ENCODE measurements around the gene ADAMTS17. TPM values are rescaled to one million over a fixed set of nuclear protein-coding genes. Genes with fewer than 3 reads are reported as not detected.

Gene ADAMTS17
- total RNA-seq, 1 experiment from 2014 or later: 3.2 TPM

DNA sequence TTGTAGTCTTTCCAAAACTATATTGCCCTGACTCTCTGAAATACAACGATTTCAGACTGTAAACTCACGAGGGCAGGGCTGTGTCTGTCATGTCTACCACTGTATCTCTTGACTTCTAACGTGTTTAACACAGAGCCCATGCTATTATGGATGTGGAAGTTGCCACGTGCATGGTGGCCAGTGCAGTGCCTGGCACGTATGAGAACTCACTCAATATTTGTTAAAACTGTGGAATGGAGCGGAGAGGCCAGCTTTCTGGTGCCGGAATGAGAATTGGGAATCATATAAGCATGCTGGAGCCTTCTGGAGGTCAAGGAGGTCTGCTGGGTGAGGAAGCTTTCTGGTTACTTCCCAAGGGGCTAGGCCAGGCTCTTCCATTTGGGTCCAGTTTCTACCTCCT lies 387.9 kb downstream of the ADAMTS17 start:
- POLR2A ChIA-PET (ENCODE audit: unreplicated experiment): no interaction called here
- DNase-seq: no peak
- H3K27ac ChIP-seq: no peak overlapping the region
- H3F3A ChIP-seq (ENCODE audit: insufficient read depth, low read depth): no peaks in the 10 kb centered on the region
- H3K4me1 ChIP-seq (replicated peaks; ENCODE audit: insufficient read depth): no peaks in the 10 kb centered on the region
- no peaks in the 10 kb centered on the region for H3K27me3 ChIP-seq (ENCODE audit: insufficient read depth, low read depth)
- no peak overlapping the region for H3K4me2 ChIP-seq
- no peaks in the 10 kb centered on the region for H3K9me2 ChIP-seq (ENCODE audit: insufficient read depth)
- no peaks in the 10 kb centered on the region for H3K9me3 ChIP-seq (ENCODE audit: insufficient read depth, low read depth)
- H4K20me1 ChIP-seq (ENCODE audit: insufficient read depth): no peaks in the 10 kb centered on the region
- BruUV-seq (replicated peaks): no TSS peak
- CTCF ChIA-PET: no interaction called here
- no peak overlapping the region for H3K4me3 ChIP-seq
- H3K79me2 ChIP-seq (ENCODE audit: low read depth): no peaks in the 10 kb centered on the region
- no peaks in the 10 kb centered on the region for H3K36me3 ChIP-seq (ENCODE audit: low read depth)
- TF ChIP-seq, protein P1, sequence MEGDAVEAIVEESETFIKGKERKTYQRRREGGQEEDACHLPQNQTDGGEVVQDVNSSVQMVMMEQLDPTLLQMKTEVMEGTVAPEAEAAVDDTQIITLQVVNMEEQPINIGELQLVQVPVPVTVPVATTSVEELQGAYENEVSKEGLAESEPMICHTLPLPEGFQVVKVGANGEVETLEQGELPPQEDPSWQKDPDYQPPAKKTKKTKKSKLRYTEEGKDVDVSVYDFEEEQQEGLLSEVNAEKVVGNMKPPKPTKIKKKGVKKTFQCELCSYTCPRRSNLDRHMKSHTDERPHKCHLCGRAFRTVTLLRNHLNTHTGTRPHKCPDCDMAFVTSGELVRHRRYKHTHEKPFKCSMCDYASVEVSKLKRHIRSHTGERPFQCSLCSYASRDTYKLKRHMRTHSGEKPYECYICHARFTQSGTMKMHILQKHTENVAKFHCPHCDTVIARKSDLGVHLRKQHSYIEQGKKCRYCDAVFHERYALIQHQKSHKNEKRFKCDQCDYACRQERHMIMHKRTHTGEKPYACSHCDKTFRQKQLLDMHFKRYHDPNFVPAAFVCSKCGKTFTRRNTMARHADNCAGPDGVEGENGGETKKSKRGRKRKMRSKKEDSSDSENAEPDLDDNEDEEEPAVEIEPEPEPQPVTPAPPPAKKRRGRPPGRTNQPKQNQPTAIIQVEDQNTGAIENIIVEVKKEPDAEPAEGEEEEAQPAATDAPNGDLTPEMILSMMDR (conservative IDR thresholded peaks at IDR 0.05): no peak
- TF ChIP-seq EZH2 (IDR thresholded peaks at IDR 0.05; ENCODE audit: low read depth): no peak
- intact Hi-C loops (cut with micrococcal nuclease; ENCODE audit: unreplicated experiment): no loop called here
- H2AFZ ChIP-seq: no peak overlapping the region

DNA sequence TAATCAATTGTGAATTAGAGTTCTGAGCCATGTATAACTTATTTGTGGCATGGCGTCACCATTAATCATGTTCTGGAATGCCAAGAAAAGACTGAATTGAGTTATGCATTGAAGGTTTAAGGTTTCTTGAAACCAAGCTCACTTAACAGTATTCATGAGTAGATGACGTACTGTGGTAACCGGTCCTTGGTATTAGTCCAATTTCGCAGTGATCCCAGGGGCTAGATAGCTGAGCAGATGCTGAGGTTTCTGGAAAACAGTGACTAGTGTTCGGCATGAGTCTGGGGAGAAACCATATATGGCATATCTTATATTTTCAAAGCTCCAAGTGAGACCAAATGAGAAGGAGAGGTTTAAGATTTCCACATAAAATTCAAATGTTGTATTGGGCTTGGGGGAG lies 390.3 kb downstream of the ADAMTS17 start:
- Histone ChIP-seq H3K9me2 (ENCODE audit: insufficient read depth) (no peaks in the 10 kb centered on the region), H3K36me3 (ENCODE audit: low read depth) (no peaks in the 10 kb centered on the region), H3K27me3 (ENCODE audit: insufficient read depth, low read depth) (no peaks in the 10 kb centered on the region), H2AFZ (no peak overlapping the region), H3K79me2 (ENCODE audit: low read depth) (no peaks in the 10 kb centered on the region), H3K9me3 (ENCODE audit: insufficient read depth, low read depth) (no peaks in the 10 kb centered on the region), H3K4me2 (no peak overlapping the region), H4K20me1 (ENCODE audit: insufficient read depth) (no peaks in the 10 kb centered on the region), H3K4me1 (replicated peaks; ENCODE audit: insufficient read depth) (no peaks in the 10 kb centered on the region), H3K27ac (no peak overlapping the region), H3K4me3 (no peak overlapping the region), H3F3A (ENCODE audit: insufficient read depth, low read depth) (no peaks in the 10 kb centered on the region)
- no TSS peak for BruUV-seq (replicated peaks)
- TF ChIP-seq, protein P1 (conservative IDR thresholded peaks at IDR 0.05): no peak
- TF ChIP-seq EZH2 (IDR thresholded peaks at IDR 0.05; ENCODE audit: low read depth): no peak
- ChIA-PET POLR2A (ENCODE audit: unreplicated experiment) (interaction anchor here (0.6 kb wide), 1 partner anchor 187 kb away, joined by 4 read pairs; no protein-coding TSS in a partner anchor), CTCF (no interaction called here)
- intact Hi-C loops (cut with micrococcal nuclease; ENCODE audit: unreplicated experiment): no loop called here
- DNase-seq: no peak

DNA sequence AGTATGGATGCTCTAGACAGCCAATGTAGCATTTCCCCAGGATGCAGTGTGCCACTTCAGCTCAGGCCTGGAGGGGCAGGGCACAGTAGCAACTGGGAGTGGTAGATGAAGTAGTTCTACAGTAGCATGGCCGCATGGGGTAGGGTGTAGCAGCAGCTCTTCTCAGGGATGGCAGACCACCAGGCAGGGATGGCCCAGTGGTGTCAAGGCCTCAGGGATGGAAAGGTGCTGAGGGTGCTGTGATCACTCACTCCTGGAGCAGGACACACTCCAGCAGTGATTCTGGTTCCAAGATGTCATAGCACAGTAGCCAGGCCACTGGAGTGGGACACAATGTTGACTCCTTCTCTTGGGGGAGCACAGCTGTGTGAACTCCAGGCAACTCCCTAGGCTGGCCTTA lies 397.6 kb downstream of the ADAMTS17 start:
- CTCF ChIA-PET: no interaction called here

More for the DNA sequence above, 397.6 kb downstream of the ADAMTS17 start:
- H3K27ac ChIP-seq: no peak overlapping the region
- no peaks in the 10 kb centered on the region for H4K20me1 ChIP-seq (ENCODE audit: insufficient read depth)
- no peak overlapping the region for H3K4me3 ChIP-seq
- intact Hi-C loops (cut with micrococcal nuclease; ENCODE audit: unreplicated experiment): no loop called here
- no peaks in the 10 kb centered on the region for H3K9me2 ChIP-seq (ENCODE audit: insufficient read depth)
- H3K79me2 ChIP-seq (ENCODE audit: low read depth): no peaks in the 10 kb centered on the region
- DNase-seq: no peak
- TF ChIP-seq, protein P1 (conservative IDR thresholded peaks at IDR 0.05): no peak
- no peak for TF ChIP-seq EZH2 (IDR thresholded peaks at IDR 0.05; ENCODE audit: low read depth)
- no TSS peak for BruUV-seq (replicated peaks)
- H3F3A ChIP-seq (ENCODE audit: insufficient read depth, low read depth): no peaks in the 10 kb centered on the region
- POLR2A ChIA-PET (ENCODE audit: unreplicated experiment): no interaction called here
- H3K9me3 ChIP-seq (ENCODE audit: insufficient read depth, low read depth): 0 out of 2 replicates have a peak, but pooled peaks cover 8% of the 10 kb centered on the region
- no peak overlapping the region for H3K4me2 ChIP-seq
- no peak overlapping the region for H2AFZ ChIP-seq
- H3K27me3 ChIP-seq (ENCODE audit: insufficient read depth, low read depth): no peaks in the 10 kb centered on the region
- H3K4me1 ChIP-seq (replicated peaks; ENCODE audit: insufficient read depth): no peaks in the 10 kb centered on the region
- no peaks in the 10 kb centered on the region for H3K36me3 ChIP-seq (ENCODE audit: low read depth)
